GM23248 (cell line): ENCODE results near the gene EP300. TPM values are rescaled to one million over a fixed set of nuclear protein-coding genes. Genes with fewer than 3 reads are reported as not detected.
"Not testable (repeated sequence)": the region's sequence is repeated elsewhere in the genome, so short reads cannot be mapped to it uniquely, and the experiment has no call there.

Experiments used
- DNase-seq: peaks from one replicate; pipeline ENCODE4 v3.0.0-alpha.2; 2015
- H2AFZ ChIP-seq: fragments of 200-600 bp; sonication (generic); 2 replicates; pipeline ENCODE4 v1.6.1; 2016; ENCODE audit warnings: antibody characterized with exemption
- H3F3A ChIP-seq: fragments of 200-600 bp; sonication (generic); 2 replicates; pipeline ENCODE4 v1.6.1; 2016; ENCODE audit warnings: mild to moderate bottlenecking, antibody characterized with exemption, mixed run types; ENCODE audit not compliant: insufficient read depth
- H3K27ac ChIP-seq: fragments of 200-600 bp; sonication (generic); 2 replicates; pipeline ENCODE4 v1.5.1; 2016; ENCODE audit warnings: mild to moderate bottlenecking
- H3K27me3 ChIP-seq: fragments of 200-600 bp; sonication (generic); replicated peaks from 2 replicates; pipeline ENCODE4 v1.6.1; 2016; ENCODE audit warnings: mild to moderate bottlenecking; ENCODE audit not compliant: insufficient read depth
- H3K36me3 ChIP-seq: fragments of 200-600 bp; sonication (generic); 2 replicates; pipeline ENCODE4 v1.6.1; 2016; ENCODE audit warnings: low read depth, mild to moderate bottlenecking
- H3K4me1 ChIP-seq: fragments of 200-600 bp; sonication (generic); 2 replicates; pipeline ENCODE4 v1.6.1; 2016; ENCODE audit warnings: mild to moderate bottlenecking; ENCODE audit not compliant: insufficient read depth
- H3K4me2 ChIP-seq: fragments of 200-600 bp; sonication (generic); one replicate; pipeline ENCODE4 v1.6.1; 2016; ENCODE audit warnings: mild to moderate bottlenecking; ENCODE audit not compliant: unreplicated experiment
- H3K4me3 ChIP-seq: fragments of 200-600 bp; sonication (generic); 2 replicates; pipeline ENCODE4 v1.5.1; 2016; ENCODE audit warnings: mild to moderate bottlenecking
- H3K79me2 ChIP-seq: fragments of 200-600 bp; sonication (generic); 2 replicates; pipeline ENCODE4 v1.6.1; 2016; ENCODE audit warnings: mild to moderate bottlenecking; ENCODE audit not compliant: insufficient read depth
- H3K9ac ChIP-seq: fragments of 200-600 bp; sonication (generic); 2 replicates; pipeline ENCODE4 v1.6.1; 2016; ENCODE audit warnings: mild to moderate bottlenecking
- H3K9me2 ChIP-seq: fragments of 200-600 bp; sonication (generic); 2 replicates; pipeline ENCODE4 v1.6.1; 2016; ENCODE audit warnings: mixed run types, mild to moderate bottlenecking, moderate library complexity; ENCODE audit not compliant: insufficient read depth
- H3K9me3 ChIP-seq: fragments of 200-600 bp; sonication (generic); one replicate; pipeline ENCODE4 v1.6.1; 2017; ENCODE audit warnings: low read depth
- H4K20me1 ChIP-seq: fragments of 200-600 bp; sonication (generic); 2 replicates; pipeline ENCODE4 v1.6.0; 2016; ENCODE audit not compliant: insufficient read depth
- EZH2 ChIP-seq: fragments of 200-600 bp; sonication (generic); IDR thresholded peaks from 2 replicates; pipeline ENCODE4 v1.6.1; 2018; ENCODE audit warnings: antibody characterized with exemption, mild to moderate bottlenecking; ENCODE audit not compliant: insufficient read depth, poor library complexity, severe bottlenecking
- EZH2phosphoT487 ChIP-seq: fragments of 200-600 bp; sonication (generic); IDR thresholded peaks from 2 replicates; pipeline ENCODE4 v1.6.1; 2018; ENCODE audit warnings: antibody characterized with exemption, moderate library complexity, mild to moderate bottlenecking, low read depth; ENCODE audit not compliant: insufficient read depth
- WGBS, 2 experiments: methylation state at CpG; one replicate each; pipeline ENCODE4 v1.1.6; 2015 to 2017; ENCODE audit warnings: low lambda C conversion rate in 2 of 2, low coverage in 1 of 2; ENCODE audit errors: missing lambda C conversion rate in 2 of 2; 5-methylcytosine and 5-hydroxymethylcytosine counted together
- in situ Hi-C: fragments of 300-500 bp; cut with MboI; formaldehyde crosslinking; loops from 2 replicates; pipeline ENCODE4 v1.15.0; 2020
- polyA plus RNA-seq: library from polyadenylated mRNA; unstranded; fragments of >200 nt; fragmentation: Nextera tagmentation; extraction: Ambion mirVana; gene quantifications from 2 replicates; pipeline ENCODE4 v1.2.1, GENCODE V29; 2016
- total RNA-seq: library from RNA; depleted of rRNA; stranded (reverse); fragments of >200 nt; shearing (Covaris generic); gene quantifications from 2 replicates; pipeline ENCODE4 v1.2.3, GENCODE V29; 2014

Gene EP300
- total and polyA plus RNA-seq, 2 experiments from 2014 or later: 11.4 to 18.8 TPM

DNA sequence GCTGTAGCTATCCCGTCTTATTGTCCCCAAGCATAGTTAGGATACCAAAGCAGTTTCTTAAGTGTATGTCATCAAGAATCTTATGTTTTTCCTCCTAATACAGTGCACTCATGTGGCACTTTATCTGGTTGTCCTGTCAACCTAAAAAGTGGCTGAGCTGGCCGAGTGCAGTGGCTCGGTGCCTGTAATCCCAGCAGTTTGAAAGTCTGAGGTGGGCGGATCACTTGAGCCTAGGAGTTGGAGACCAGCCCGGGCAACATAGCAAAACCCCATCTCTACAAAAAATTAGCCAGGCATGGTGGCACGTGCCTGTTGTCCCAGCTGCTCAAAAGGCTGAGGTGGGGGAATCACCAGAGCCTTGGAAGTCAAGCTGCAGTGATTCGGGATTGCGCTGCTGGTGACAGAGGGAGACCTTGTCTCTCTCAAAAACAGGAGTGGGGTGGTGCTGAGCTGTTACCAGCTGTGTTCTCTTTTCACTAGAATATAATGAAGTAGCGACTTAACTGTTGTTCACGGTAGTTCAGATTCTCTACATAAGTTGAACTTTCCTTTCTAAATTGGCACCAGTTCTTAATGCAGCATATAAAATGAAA, 48.1 kb downstream of the EP300 start:
- peak; percentile 42 for DNase-seq
- WGBS, 2 experiments: 42 to 48% methylated on average over 10 of the region's 10 CpGs
- H3K36me3 ChIP-seq: peaks cover 89% of the 10 kb centered on the region

DNA sequence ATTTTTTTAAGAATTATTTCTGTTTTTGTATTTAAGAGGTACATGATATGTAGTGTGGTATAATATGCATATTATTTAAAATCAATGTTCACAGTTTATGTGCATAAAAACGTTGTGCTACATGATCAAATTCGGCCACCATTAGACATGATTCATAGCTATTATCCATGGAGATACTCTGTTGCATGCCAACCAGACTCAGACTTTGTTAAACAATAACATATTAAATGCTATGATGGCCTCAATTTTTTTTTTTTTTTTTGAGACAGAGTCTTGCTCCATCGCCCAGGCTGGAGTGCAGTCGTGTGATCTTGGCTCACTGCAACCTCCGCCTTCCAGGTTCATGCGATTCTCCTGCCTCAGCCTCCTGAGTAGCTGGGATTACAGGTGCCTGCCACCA, 53.5 kb downstream of the EP300 start:
- H3F3A ChIP-seq, H3K9me2 ChIP-seq, H2AFZ ChIP-seq, DNase-seq, H3K27me3 ChIP-seq, H3K9ac ChIP-seq, in situ Hi-C loops, H3K4me3 ChIP-seq, H3K27ac ChIP-seq, H3K4me1 ChIP-seq, H3K9me3 ChIP-seq, H3K4me2 ChIP-seq, H4K20me1 ChIP-seq: not testable (repeated sequence)
- H3K79me2 ChIP-seq: peaks cover 57% of the 10 kb centered on the region
- peaks cover 85% of the 10 kb centered on the region for H3K36me3 ChIP-seq
- 84 to 87% methylated on average over 5 to 6 of the region's 6 CpGs for WGBS, 2 experiments

More for the DNA sequence above, 48.1 kb downstream of the EP300 start:
- Histone ChIP-seq H3F3A (peaks cover 11% of the 10 kb centered on the region), H3K27me3 (no peaks in the 10 kb centered on the region), H3K79me2 (peaks cover 94% of the 10 kb centered on the region), H3K9me3 (no peaks in the 10 kb centered on the region), H3K4me2 (no peak overlapping the region), H3K9ac (no peak overlapping the region), H2AFZ (no peak overlapping the region), H4K20me1 (no peaks in the 10 kb centered on the region; the same call in 1 of the 2 replicates), H3K27ac (no peak overlapping the region), H3K4me3 (no peak overlapping the region), H3K9me2 (no peaks in the 10 kb centered on the region), H3K4me1 (no peaks in the 10 kb centered on the region)
- no peak for TF ChIP-seq EZH2
- TF ChIP-seq EZH2phosphoT487: no peak
- in situ Hi-C loops: no loop called here

DNA sequence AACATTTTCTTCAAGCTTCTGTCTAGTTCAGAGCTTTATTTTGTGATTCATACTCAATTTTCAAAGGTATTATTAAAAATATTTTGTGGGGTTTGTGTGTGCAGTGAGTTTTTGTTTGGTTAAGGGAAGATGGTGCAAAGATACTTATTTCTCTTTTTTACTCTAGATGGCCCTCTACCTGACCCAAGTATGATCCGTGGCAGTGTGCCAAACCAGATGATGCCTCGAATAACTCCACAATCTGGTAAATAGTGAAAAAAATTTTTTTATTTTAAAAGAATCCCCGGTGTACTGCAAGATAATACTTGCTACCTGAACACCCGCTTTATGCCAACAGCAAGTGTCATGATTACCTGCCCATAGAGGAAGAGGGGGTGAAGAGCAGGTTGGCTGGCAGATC, 54.2 kb downstream of the EP300 start:
- no peak overlapping the region for H2AFZ ChIP-seq
- DNase-seq: peak; percentile 10
- peaks cover 55% of the 10 kb centered on the region for H3K79me2 ChIP-seq
- H3F3A ChIP-seq: peaks cover 9% of the 10 kb centered on the region; the same call in 1 of the 2 replicates
- no peaks in the 10 kb centered on the region for H3K9me3 ChIP-seq
- H4K20me1 ChIP-seq: no peaks in the 10 kb centered on the region
- TF ChIP-seq EZH2 (no peak), EZH2phosphoT487 (no peak)
- no peak overlapping the region for H3K27ac ChIP-seq
- WGBS, 2 experiments: 64 to 67% methylated on average over 4 of the region's 4 CpGs
- H3K4me3 ChIP-seq: no peak overlapping the region
- no peaks in the 10 kb centered on the region for H3K4me1 ChIP-seq
- in situ Hi-C loops: no loop called here
- H3K9me2 ChIP-seq: no peaks in the 10 kb centered on the region
- H3K36me3 ChIP-seq: peaks cover 85% of the 10 kb centered on the region
- H3K9ac ChIP-seq: no peak overlapping the region
- no peaks in the 10 kb centered on the region for H3K27me3 ChIP-seq
- H3K4me2 ChIP-seq: no peak overlapping the region

DNA sequence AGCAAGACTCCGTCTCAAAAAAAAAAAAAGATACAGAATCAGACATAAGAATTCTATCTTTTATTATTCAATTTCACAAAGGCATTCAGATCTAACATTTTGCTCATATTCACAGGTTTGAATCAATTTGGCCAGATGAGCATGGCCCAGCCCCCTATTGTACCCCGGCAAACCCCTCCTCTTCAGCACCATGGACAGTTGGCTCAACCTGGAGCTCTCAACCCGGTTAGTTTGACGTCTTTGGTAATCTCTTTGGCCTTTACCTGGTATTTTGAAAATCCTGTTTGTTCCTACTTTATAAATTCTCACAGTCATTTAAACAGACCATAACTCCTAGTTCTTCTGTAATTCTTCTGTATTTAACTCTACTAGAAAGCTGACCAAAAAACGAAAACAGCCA, 55.3 kb downstream of the EP300 start:
- no peak overlapping the region for H2AFZ ChIP-seq
- H3K9me2 ChIP-seq: no peaks in the 10 kb centered on the region
- no peak overlapping the region for H3K9ac ChIP-seq
- H3K4me1 ChIP-seq: no peaks in the 10 kb centered on the region
- H3K4me2 ChIP-seq: no peak overlapping the region
- TF ChIP-seq EZH2phosphoT487: no peak
- no peak for TF ChIP-seq EZH2
- in situ Hi-C loops: no loop called here
- 72 to 73% methylated on average over 5 of the region's 5 CpGs for WGBS, 2 experiments
- H3K4me3 ChIP-seq: no peak overlapping the region
- H3K27me3 ChIP-seq: no peaks in the 10 kb centered on the region
- H3F3A ChIP-seq: peaks cover 14% of the 10 kb centered on the region; the same call in 1 of the 2 replicates
- no peak for DNase-seq
- H3K36me3 ChIP-seq: peaks cover 89% of the 10 kb centered on the region
- H4K20me1 ChIP-seq: no peaks in the 10 kb centered on the region
- no peak overlapping the region for H3K27ac ChIP-seq
- peaks cover 44% of the 10 kb centered on the region for H3K79me2 ChIP-seq
- H3K9me3 ChIP-seq: no peaks in the 10 kb centered on the region

DNA sequence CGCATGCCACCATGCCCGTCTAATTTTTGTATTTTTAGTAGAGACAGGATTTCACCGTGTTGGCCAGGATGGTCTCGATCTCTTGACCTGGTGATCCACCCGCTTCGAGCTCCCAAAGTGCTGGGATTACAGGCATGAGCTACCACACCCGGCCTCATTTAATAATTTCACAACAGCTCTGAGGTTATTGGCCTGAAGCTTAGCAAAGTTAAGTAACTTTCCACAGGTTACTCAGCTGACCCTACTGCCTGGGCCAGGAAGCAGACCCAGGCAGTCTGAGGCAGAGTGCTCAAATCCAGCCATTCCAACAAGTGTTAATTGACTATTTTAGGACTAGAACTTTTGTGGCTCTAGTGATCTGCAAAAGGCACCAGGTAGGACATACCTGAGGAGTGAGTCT, 60.5 kb downstream of the EP300 start:
- H3K36me3 ChIP-seq: peaks cover 99% of the 10 kb centered on the region
- H3K9me3 ChIP-seq: no peaks in the 10 kb centered on the region
- in situ Hi-C loops: no loop called here
- H3K79me2 ChIP-seq: peaks cover 29% of the 10 kb centered on the region
- H3K4me3 ChIP-seq: no peak overlapping the region
- no peak for TF ChIP-seq EZH2
- no peak for TF ChIP-seq EZH2phosphoT487
- H3K9me2 ChIP-seq: no peaks in the 10 kb centered on the region
- no peaks in the 10 kb centered on the region for H3K27me3 ChIP-seq
- H3K9ac ChIP-seq: no peak overlapping the region
- H3K27ac ChIP-seq: no peak overlapping the region
- no peak overlapping the region for H3K4me2 ChIP-seq
- no peaks in the 10 kb centered on the region for H4K20me1 ChIP-seq
- WGBS, 2 experiments: 99 to 100% methylated on average over 7 of the region's 7 CpGs
- DNase-seq: no peak
- peaks cover 14% of the 10 kb centered on the region; the same call in 1 of the 2 replicates for H3F3A ChIP-seq
- H2AFZ ChIP-seq: no peak overlapping the region
- no peaks in the 10 kb centered on the region for H3K4me1 ChIP-seq
